ENCODE results near the gene CPXM2. TPM values are rescaled to one million over a fixed set of nuclear protein-coding genes. Genes with fewer than 3 reads are reported as not detected.

Gene CPXM2
- total RNA-seq, 1 experiment from 2014 or later, result not detected

DNA sequence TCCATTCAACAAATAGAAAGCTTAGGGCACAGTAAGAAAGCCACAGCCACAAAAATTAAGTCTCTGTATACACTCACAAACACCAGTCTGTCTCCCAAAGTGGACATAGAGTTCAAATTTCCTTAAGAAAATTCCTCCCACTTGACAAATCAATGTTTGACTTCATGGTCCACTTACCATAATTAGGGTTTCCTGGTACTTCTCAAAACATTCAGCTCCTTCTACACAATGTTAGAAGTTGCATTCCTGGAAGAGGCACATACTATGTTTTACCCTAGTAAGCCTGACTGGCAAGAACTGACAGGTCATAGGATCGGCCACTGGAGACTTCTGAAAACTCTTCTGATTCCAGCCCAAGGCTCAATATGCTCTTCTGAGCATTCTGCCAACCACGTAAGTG, 70.5 kb downstream of the CPXM2 start:
- TF ChIP-seq POLR2AphosphoS5 (IDR thresholded peaks at IDR 0.05; ENCODE audit: low read depth, low read length) (no peak), CTCF (IDR thresholded peaks at IDR 0.05) (no peak), SIN3A (IDR thresholded peaks at IDR 0.05; ENCODE audit: borderline replicate concordance, insufficient read depth, low read depth, low read length) (no peak), REST (IDR thresholded peaks at IDR 0.05; ENCODE audit: insufficient read depth in 1 of 2, low read depth in 2 of 2, low read length in 1 of 2) (no peak), TCF7L2 (IDR thresholded peaks at IDR 0.05; ENCODE audit: low read depth, low read length) (no peak)
- in situ Hi-C loops (cut with HindIII; ENCODE audit: low pct_unique_long_range_greater_than_20kb, low sequenced_read_pairs), result no loop called here
- DNase-seq (ENCODE audit: low read depth, low spot score) (no peak), ATAC-seq (no peak)
- Histone ChIP-seq H3K4me1 (ENCODE audit: control insufficient read depth, insufficient read depth, low read length) (no peaks in the 10 kb centered on the region), H3K27ac (ENCODE audit: low read length) (no peak overlapping the region), H3K36me3 (ENCODE audit: control insufficient read depth, insufficient read depth, low read length) (no peaks in the 10 kb centered on the region), H3K9me3 (ENCODE audit: control insufficient read depth, insufficient read depth, low read depth, low read length) (no peaks in the 10 kb centered on the region), H3K4me3 (ENCODE audit: low read depth in 2 of 2, low read length in 2 of 2) (no peak overlapping the region), H3K27me3 (ENCODE audit: control insufficient read depth, insufficient read depth, low read length) (0 out of 2 replicates have a peak, but pooled peaks cover 2% of the 10 kb centered on the region)
- intact Hi-C loops (cut with micrococcal nuclease; ENCODE audit: unreplicated experiment), result no loop called here
- BruUV-seq (replicated peaks), result no TSS peak
- CTCF ChIA-PET, result no interaction called here
- POLR2A ChIA-PET, result no interaction called here

- ChIA-PET POLR2A (no interaction called here), CTCF (no interaction called here)
- no TSS peak for BruUV-seq (replicated peaks)
- ATAC-seq (no peak), DNase-seq (ENCODE audit: low read depth, low spot score) (no peak)
- intact Hi-C loops (cut with micrococcal nuclease; ENCODE audit: unreplicated experiment) (no loop called here), in situ Hi-C loops (cut with HindIII; ENCODE audit: low pct_unique_long_range_greater_than_20kb, low sequenced_read_pairs) (no loop called here)
- H3K4me3 ChIP-seq (ENCODE audit: low read depth in 2 of 2, low read length in 2 of 2), result no peak overlapping the region
- H3K36me3 ChIP-seq (ENCODE audit: control insufficient read depth, insufficient read depth, low read length), result no peaks in the 10 kb centered on the region
- H3K4me1 ChIP-seq (ENCODE audit: control insufficient read depth, insufficient read depth, low read length), result no peaks in the 10 kb centered on the region
- TF ChIP-seq TCF7L2 (IDR thresholded peaks at IDR 0.05; ENCODE audit: low read depth, low read length), result no peak
- no peak for TF ChIP-seq POLR2AphosphoS5 (IDR thresholded peaks at IDR 0.05; ENCODE audit: low read depth, low read length)
- TF ChIP-seq SIN3A (IDR thresholded peaks at IDR 0.05; ENCODE audit: borderline replicate concordance, insufficient read depth, low read depth, low read length), result no peak
- no peaks in the 10 kb centered on the region for H3K9me3 ChIP-seq (ENCODE audit: control insufficient read depth, insufficient read depth, low read depth, low read length)
- no peak overlapping the region for H3K27ac ChIP-seq (ENCODE audit: low read length)
- peaks cover 12% of the 10 kb centered on the region for H3K27me3 ChIP-seq (ENCODE audit: control insufficient read depth, insufficient read depth, low read length)
Measured at GRCh38 chr10:123809632-123810031, 82.0 kb downstream of the CPXM2 start.

DNA sequence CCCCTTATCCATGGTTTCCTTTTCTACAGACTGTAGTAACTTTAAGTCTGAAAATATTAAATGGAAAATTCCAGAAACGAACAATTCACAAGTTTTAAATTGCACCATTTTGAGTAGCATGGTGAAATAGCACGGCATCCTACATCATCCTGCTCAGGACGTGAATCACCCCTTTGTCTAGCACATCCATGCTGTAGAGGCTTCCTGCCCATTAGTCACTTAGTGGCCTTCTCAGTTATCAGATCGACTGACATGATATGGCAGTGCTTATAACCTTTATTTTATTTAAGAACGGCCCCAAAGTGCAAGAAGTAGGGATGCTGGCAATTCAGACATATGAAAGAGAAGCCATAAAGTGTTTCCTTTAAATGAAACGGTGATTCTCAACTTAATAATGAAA, 82.7 kb downstream of the CPXM2 start:
- ATAC-seq (peak; percentile 83; the same call in 1 of the 2 replicates), DNase-seq (ENCODE audit: low read depth, low spot score) (peak; percentile 25)
- CTCF ChIA-PET, result no interaction called here
- Histone ChIP-seq H3K36me3 (ENCODE audit: control insufficient read depth, insufficient read depth, low read length) (no peaks in the 10 kb centered on the region), H3K4me3 (ENCODE audit: low read depth in 2 of 2, low read length in 2 of 2) (no peak overlapping the region), H3K4me1 (ENCODE audit: control insufficient read depth, insufficient read depth, low read length) (no peaks in the 10 kb centered on the region), H3K9me3 (ENCODE audit: control insufficient read depth, insufficient read depth, low read depth, low read length) (no peaks in the 10 kb centered on the region), H3K27me3 (ENCODE audit: control insufficient read depth, insufficient read depth, low read length) (peaks cover 12% of the 10 kb centered on the region), H3K27ac (ENCODE audit: low read length) (no peak overlapping the region)
- POLR2A ChIA-PET, result no interaction called here
- BruUV-seq (replicated peaks), result no TSS peak
- intact Hi-C loops (cut with micrococcal nuclease; ENCODE audit: unreplicated experiment) (no loop called here), in situ Hi-C loops (cut with HindIII; ENCODE audit: low pct_unique_long_range_greater_than_20kb, low sequenced_read_pairs) (no loop called here)
- no peak for TF ChIP-seq SIN3A (IDR thresholded peaks at IDR 0.05; ENCODE audit: borderline replicate concordance, insufficient read depth, low read depth, low read length)
- TF ChIP-seq TCF7L2 (IDR thresholded peaks at IDR 0.05; ENCODE audit: low read depth, low read length), result no peak
- no peak for TF ChIP-seq REST (IDR thresholded peaks at IDR 0.05; ENCODE audit: insufficient read depth in 1 of 2, low read depth in 2 of 2, low read length in 1 of 2)
- no peak for TF ChIP-seq POLR2AphosphoS5 (IDR thresholded peaks at IDR 0.05; ENCODE audit: low read depth, low read length)
- TF ChIP-seq CTCF (IDR thresholded peaks at IDR 0.05), result no peak

All from Panc1 (cell line).